Measurements from ENCODE around the gene CAMK1D.

DNA sequence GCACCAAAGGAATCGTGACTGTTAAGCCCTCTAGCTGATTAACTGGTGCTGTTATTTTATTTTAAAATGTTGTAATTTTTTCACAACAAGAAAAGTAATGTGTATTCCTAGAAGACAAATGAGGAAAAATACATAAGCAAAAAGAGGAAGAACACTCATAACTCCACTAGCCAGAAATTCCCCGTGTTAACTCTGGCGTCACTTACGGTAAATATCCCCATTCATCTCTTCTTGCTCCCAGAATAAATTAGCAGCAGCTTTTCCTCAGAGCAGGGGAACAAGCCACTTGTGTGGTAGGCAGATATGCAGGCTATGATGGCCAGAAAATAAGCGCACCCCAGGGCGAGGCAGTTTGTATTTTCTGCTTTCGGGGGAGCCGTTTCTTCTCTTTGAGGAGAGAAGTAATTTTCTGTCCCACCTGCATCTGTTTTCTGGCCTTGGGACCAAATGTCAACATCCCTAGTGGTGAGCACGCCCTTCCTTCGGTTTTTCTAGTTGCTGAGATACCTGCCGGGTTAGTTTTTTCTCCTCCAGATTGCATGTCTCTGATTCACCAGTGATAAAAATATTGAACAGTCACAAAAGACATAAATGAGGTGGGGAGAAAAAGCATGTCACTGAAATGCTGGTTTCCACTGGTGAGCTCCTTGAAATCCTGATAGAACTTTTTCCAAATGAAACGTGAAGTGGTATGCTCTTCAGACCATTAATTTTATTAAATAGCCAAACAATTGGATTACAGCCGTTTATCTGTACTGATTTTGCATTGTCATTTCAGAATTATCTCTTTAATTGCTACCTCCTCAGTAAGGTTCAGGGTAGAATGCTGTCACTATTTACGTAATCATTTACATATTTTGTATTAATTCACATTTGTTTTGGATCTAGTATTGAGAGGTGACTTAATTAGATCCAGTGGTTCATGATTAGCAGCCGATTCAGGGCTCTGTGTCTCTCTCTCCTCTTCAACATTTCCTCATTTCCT is 268.1 kb downstream of the CAMK1D start:
- TF ChIP-seq, protein P1, sequence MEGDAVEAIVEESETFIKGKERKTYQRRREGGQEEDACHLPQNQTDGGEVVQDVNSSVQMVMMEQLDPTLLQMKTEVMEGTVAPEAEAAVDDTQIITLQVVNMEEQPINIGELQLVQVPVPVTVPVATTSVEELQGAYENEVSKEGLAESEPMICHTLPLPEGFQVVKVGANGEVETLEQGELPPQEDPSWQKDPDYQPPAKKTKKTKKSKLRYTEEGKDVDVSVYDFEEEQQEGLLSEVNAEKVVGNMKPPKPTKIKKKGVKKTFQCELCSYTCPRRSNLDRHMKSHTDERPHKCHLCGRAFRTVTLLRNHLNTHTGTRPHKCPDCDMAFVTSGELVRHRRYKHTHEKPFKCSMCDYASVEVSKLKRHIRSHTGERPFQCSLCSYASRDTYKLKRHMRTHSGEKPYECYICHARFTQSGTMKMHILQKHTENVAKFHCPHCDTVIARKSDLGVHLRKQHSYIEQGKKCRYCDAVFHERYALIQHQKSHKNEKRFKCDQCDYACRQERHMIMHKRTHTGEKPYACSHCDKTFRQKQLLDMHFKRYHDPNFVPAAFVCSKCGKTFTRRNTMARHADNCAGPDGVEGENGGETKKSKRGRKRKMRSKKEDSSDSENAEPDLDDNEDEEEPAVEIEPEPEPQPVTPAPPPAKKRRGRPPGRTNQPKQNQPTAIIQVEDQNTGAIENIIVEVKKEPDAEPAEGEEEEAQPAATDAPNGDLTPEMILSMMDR (IDR thresholded peaks at IDR 0.05; ENCODE audit: poor library complexity) = no peak
- TF ChIP-seq EZH2 (IDR thresholded peaks at IDR 0.05; ENCODE audit: borderline replicate concordance) (no peak), EZH2phosphoT487 (IDR thresholded peaks at IDR 0.05; ENCODE audit: low read depth, severe bottlenecking, unreplicated experiment) (no peak)

All from hepatocyte (in vitro differentiated cells).